ENCODE measurements around the gene MUC20. TPM values are rescaled to one million over a fixed set of nuclear protein-coding genes. Genes with fewer than 3 reads are reported as not detected.
"Not testable (repeated sequence)": the region's sequence is repeated elsewhere in the genome, so short reads cannot be mapped to it uniquely, and the experiment has no call there.

Gene MUC20
- total RNA-seq, 1 donor from 2014 or later = 42.1 TPM

GRCh38 chr3:195768831-195769303, 48.1 kb downstream of the MUC20 start:
- TF ChIP-seq CTCF (IDR thresholded peaks at IDR 0.05; ENCODE audit: insufficient read depth, low read length, poor library complexity, severe bottlenecking) = no peak
- Histone ChIP-seq H3K27me3 (ENCODE audit: control insufficient read depth, insufficient read depth, low read length) (peaks cover 10% of the 10 kb centered on the region), H3K4me3 (ENCODE audit: low read depth, low read length) (no peak overlapping the region), H3K36me3 (ENCODE audit: control insufficient read depth, insufficient read depth, low read length) (no peaks in the 10 kb centered on the region)
- no peak for DNase-seq (ENCODE audit: low read depth)

GRCh38 chr3:195769551-195769950, 48.8 kb downstream of the MUC20 start:
- peaks cover 4% of the 10 kb centered on the region for H3K27me3 ChIP-seq (ENCODE audit: control insufficient read depth, insufficient read depth, low read length)
- DNase-seq (ENCODE audit: low read depth) = no peak
- TF ChIP-seq CTCF (IDR thresholded peaks at IDR 0.05; ENCODE audit: insufficient read depth, low read length, poor library complexity, severe bottlenecking) = no peak

GRCh38 chr3:195770081-195770840, 49.5 kb downstream of the MUC20 start:
- DNase-seq (ENCODE audit: low read depth) = no peak
- no peak overlapping the region for H3K4me3 ChIP-seq (ENCODE audit: low read depth, low read length)
- no peak for TF ChIP-seq CTCF (IDR thresholded peaks at IDR 0.05; ENCODE audit: insufficient read depth, low read length, poor library complexity, severe bottlenecking)

More at GRCh38 chr3:195769551-195769950, 48.8 kb downstream of the MUC20 start:
- no peaks in the 10 kb centered on the region for H3K36me3 ChIP-seq (ENCODE audit: control insufficient read depth, insufficient read depth, low read length)
- H3K4me3 ChIP-seq (ENCODE audit: low read depth, low read length) = no peak overlapping the region

GRCh38 chr3:195770841-195771645, 50.3 kb downstream of the MUC20 start:
- DNase-seq (ENCODE audit: low read depth); H3K27me3 ChIP-seq (ENCODE audit: control insufficient read depth, insufficient read depth, low read length); H3K36me3 ChIP-seq (ENCODE audit: control insufficient read depth, insufficient read depth, low read length); H3K4me3 ChIP-seq (ENCODE audit: low read depth, low read length): not testable (repeated sequence)

More at GRCh38 chr3:195770081-195770840, 49.5 kb downstream of the MUC20 start:
- peaks cover 2% of the 10 kb centered on the region for H3K27me3 ChIP-seq (ENCODE audit: control insufficient read depth, insufficient read depth, low read length)
- H3K36me3 ChIP-seq (ENCODE audit: control insufficient read depth, insufficient read depth, low read length) = no peaks in the 10 kb centered on the region

- no peak for DNase-seq (ENCODE audit: low read depth)
- TF ChIP-seq CTCF (IDR thresholded peaks at IDR 0.05; ENCODE audit: insufficient read depth, low read length, poor library complexity, severe bottlenecking) = no peak
These were observed 51.0 kb downstream of the MUC20 start for GRCh38 chr3:195771646-195772300.

More at GRCh38 chr3:195771646-195772300, 51.0 kb downstream of the MUC20 start:
- H3K4me3 ChIP-seq (ENCODE audit: low read depth, low read length) = no peak overlapping the region
- H3K27me3 ChIP-seq (ENCODE audit: control insufficient read depth, insufficient read depth, low read length) = peaks cover 2% of the 10 kb centered on the region
- H3K36me3 ChIP-seq (ENCODE audit: control insufficient read depth, insufficient read depth, low read length) = no peaks in the 10 kb centered on the region
